ENCODE measurements around the gene MREG. TPM values are rescaled to one million over a fixed set of nuclear protein-coding genes. Genes with fewer than 3 reads are reported as not detected.

Gene MREG
- total RNA-seq, 1 donor from 2014 or later = 1.8 TPM

DNA sequence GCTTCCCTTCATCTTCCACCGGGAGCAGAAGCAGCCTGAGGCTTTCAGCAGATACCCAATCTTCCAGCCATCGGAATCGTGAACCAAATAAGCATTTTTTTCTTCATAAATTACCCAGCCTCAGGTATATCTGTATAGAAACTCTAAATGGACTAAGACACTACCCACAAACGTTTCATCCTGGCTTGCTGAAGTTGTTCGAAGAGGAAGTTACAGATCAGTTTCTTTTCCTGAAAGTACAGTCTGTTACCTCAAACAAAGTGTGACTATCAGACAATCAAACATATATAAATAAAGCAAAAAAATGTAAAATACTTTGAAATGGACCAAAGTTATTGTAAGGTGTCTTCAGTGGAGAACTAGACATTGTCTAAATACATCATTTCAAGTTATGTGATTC is 97.9 kb downstream of the MREG start:
- Mint-ChIP-seq H3K4me3 (ENCODE audit: unreplicated experiment) (no peak overlapping the region), H3K36me3 (ENCODE audit: low read depth) (peaks cover 4% of the 10 kb centered on the region), H3K27me3 (ENCODE audit: low read depth) (no peaks in the 10 kb centered on the region), H3K9me3 (ENCODE audit: low read depth) (peaks cover 11% of the 10 kb centered on the region), H3K4me1 (ENCODE audit: low read depth) (peaks cover 68% of the 10 kb centered on the region), H3K27ac (ENCODE audit: unreplicated experiment) (no peak overlapping the region)
- no peak for DNase-seq (ENCODE audit: low spot score)
- TF ChIP-seq, protein P1, sequence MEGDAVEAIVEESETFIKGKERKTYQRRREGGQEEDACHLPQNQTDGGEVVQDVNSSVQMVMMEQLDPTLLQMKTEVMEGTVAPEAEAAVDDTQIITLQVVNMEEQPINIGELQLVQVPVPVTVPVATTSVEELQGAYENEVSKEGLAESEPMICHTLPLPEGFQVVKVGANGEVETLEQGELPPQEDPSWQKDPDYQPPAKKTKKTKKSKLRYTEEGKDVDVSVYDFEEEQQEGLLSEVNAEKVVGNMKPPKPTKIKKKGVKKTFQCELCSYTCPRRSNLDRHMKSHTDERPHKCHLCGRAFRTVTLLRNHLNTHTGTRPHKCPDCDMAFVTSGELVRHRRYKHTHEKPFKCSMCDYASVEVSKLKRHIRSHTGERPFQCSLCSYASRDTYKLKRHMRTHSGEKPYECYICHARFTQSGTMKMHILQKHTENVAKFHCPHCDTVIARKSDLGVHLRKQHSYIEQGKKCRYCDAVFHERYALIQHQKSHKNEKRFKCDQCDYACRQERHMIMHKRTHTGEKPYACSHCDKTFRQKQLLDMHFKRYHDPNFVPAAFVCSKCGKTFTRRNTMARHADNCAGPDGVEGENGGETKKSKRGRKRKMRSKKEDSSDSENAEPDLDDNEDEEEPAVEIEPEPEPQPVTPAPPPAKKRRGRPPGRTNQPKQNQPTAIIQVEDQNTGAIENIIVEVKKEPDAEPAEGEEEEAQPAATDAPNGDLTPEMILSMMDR (IDR thresholded peaks at IDR 0.05) = no peak

DNA sequence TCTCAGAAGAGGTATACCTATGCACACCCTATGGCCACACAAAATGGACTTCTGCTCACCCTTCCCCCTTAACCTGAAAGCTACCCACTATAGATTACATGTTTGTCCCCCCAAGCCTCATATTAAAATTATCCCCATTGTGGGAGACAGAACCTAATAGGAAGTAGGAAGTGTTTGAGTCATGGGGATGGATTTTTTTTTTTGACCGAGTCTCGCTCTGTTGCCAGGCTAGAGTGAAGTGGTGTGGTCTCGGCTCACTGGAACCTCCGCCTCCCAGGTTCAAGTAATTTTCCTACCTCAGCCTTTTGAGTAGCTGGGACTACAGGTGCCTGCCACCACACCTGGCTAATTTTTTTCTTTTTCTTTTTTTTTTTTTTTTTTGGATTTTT is 98.6 kb downstream of the MREG start:
- TF ChIP-seq, protein P1 (IDR thresholded peaks at IDR 0.05) = no peak
- no peak overlapping the region for H3K4me3 Mint-ChIP-seq (ENCODE audit: unreplicated experiment)
- peaks cover 62% of the 10 kb centered on the region for H3K4me1 Mint-ChIP-seq (ENCODE audit: low read depth)
- no peak overlapping the region for H3K27ac Mint-ChIP-seq (ENCODE audit: unreplicated experiment)
- peaks cover 11% of the 10 kb centered on the region for H3K9me3 Mint-ChIP-seq (ENCODE audit: low read depth)
- H3K27me3 Mint-ChIP-seq (ENCODE audit: low read depth) = no peaks in the 10 kb centered on the region
- DNase-seq (ENCODE audit: low spot score) = no peak
- H3K36me3 Mint-ChIP-seq (ENCODE audit: low read depth) = peaks cover 4% of the 10 kb centered on the region

DNA sequence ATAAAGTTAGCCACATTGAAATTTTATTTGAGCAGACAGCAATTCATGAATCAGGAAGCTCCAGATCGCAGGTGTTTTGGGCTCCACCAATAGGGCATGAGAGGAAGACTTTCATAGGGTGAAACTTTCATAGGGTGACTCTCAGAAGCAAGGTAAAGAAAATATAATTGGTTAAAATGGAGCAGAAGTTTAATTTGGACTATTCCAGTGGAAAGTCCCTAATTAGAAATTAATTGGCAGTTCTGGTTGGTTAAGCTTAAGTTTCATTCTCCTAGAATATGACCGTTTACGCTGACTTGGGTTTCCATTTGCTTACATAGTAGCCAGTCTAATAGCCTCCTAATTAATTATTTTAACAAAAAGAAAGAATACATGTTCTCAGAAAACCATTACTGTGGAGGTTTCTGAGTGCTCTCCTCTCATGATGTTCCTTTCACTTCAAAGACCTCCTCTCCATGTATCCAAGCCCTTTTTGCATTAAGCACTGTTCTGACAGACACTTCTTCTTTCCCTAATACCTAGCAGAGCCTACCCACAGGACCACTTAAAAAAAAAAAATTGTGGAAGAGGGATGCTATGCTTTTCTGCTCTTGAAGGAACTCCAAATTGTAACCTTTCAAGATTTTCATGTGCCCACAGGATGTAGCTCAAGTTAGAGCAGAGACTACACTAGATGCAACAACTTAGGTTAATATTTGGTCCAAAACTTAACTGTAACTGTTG is 99.1 kb downstream of the MREG start:
- TF ChIP-seq, protein P1 (IDR thresholded peaks at IDR 0.05) = no peak
- Mint-ChIP-seq H3K27me3 (ENCODE audit: low read depth) (no peaks in the 10 kb centered on the region), H3K27ac (ENCODE audit: unreplicated experiment) (no peak overlapping the region), H3K4me3 (ENCODE audit: unreplicated experiment) (no peak overlapping the region), H3K36me3 (ENCODE audit: low read depth) (peaks cover 4% of the 10 kb centered on the region), H3K4me1 (ENCODE audit: low read depth) (peaks cover 56% of the 10 kb centered on the region), H3K9me3 (ENCODE audit: low read depth) (peaks cover 11% of the 10 kb centered on the region)
- DNase-seq (ENCODE audit: low spot score) = no peak

DNA sequence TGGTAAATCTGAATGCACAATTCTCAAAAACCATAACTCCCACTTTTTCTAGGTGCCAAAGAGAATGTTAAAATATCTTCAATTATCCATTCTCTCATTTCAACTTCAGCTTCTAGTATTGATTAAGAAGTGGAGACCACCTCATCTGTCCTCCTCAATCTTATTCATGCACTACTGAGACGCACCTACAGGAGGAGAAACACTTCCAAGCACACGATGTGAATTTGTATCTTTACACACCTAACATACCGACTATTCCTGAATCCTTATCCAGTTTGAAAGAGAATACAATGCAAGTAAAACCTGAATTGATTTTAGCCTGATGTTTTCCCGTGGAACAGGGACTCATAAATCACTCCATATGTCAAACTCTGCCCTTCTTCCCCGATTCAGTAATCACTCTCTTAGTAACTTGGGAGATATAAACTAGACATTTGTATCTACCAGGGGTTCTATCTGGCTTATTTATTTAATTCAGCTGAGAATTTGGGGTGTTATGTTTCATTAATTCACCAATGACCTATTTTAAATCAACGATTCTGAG is 101.0 kb downstream of the MREG start:
- Mint-ChIP-seq H3K36me3 (ENCODE audit: low read depth) (peaks cover 4% of the 10 kb centered on the region), H3K4me1 (ENCODE audit: low read depth) (peaks cover 38% of the 10 kb centered on the region), H3K27ac (ENCODE audit: unreplicated experiment) (no peak overlapping the region), H3K4me3 (ENCODE audit: unreplicated experiment) (no peak overlapping the region), H3K9me3 (ENCODE audit: low read depth) (peaks cover 11% of the 10 kb centered on the region), H3K27me3 (ENCODE audit: low read depth) (no peaks in the 10 kb centered on the region)
- no peak for DNase-seq (ENCODE audit: low spot score)
- TF ChIP-seq, protein P1 (IDR thresholded peaks at IDR 0.05) = peak; percentile 44

DNA sequence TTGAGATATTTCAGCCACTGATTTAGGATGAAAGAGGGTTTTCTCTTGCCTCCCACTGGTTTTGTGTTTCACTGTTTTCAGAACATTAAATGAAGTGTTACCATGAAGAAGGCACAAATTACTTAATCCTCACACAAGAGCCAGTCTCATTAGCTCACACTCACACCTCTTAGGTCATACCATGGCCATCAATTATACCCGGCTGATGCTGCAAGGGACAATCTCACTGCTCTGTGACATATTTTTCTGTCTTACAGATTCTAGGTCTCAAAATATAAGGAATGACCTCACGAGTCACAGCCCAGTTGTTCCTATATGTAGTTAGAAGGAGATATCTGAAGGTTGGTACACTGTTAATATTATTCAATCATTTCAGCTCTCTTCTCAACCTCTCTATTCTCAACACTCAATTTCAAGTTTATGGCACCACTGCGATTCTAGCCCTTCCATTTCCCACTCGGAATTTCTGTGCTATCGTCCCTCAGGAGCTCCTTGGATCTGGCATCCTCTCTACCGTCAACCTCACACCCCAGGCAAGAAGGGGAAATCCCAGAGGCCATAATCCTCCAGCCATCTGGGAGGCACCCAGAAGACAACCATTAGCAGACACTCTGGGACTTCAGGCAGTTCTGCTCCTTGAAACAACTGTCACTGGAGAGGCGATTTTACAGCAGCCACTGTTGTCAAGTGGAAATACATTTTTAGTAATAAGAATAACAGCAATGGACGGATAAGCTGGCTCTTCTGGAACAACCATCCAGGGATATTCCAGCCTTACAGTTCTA is 101.9 kb downstream of the MREG start:
- no peak for DNase-seq (ENCODE audit: low spot score)
- peaks cover 29% of the 10 kb centered on the region for H3K4me1 Mint-ChIP-seq (ENCODE audit: low read depth)
- TF ChIP-seq, protein P1 (IDR thresholded peaks at IDR 0.05) = no peak
- H3K36me3 Mint-ChIP-seq (ENCODE audit: low read depth) = peaks cover 4% of the 10 kb centered on the region
- no peaks in the 10 kb centered on the region for H3K27me3 Mint-ChIP-seq (ENCODE audit: low read depth)
- no peak overlapping the region for H3K27ac Mint-ChIP-seq (ENCODE audit: unreplicated experiment)
- no peak overlapping the region for H3K4me3 Mint-ChIP-seq (ENCODE audit: unreplicated experiment)
- peaks cover 6% of the 10 kb centered on the region for H3K9me3 Mint-ChIP-seq (ENCODE audit: low read depth)
